Epithelial cell of esophagus (primary cell): Measurements from ENCODE around the gene CCSER1.

Experiments used
- DNase-seq: peaks from one replicate; pipeline ENCODE4 v3.0.0; 2010; ENCODE audit warnings: low read depth
- H3K4me3 ChIP-seq: 2 replicates; pipeline ENCODE4 v1.5.1; 2011; ENCODE audit warnings: mild to moderate bottlenecking, low read length, control low read depth
- TF ChIP-seq, protein P1 (sequence below): IDR thresholded peaks from 2 replicates; pipeline ENCODE4 v1.5.1; 2011; ENCODE audit warnings: low read depth, mild to moderate bottlenecking, low read length, control low read depth, inconsistent platforms; ENCODE audit not compliant: insufficient read depth; ENCODE audit errors: missing control alignments

The CCSER1 gene

DNA sequence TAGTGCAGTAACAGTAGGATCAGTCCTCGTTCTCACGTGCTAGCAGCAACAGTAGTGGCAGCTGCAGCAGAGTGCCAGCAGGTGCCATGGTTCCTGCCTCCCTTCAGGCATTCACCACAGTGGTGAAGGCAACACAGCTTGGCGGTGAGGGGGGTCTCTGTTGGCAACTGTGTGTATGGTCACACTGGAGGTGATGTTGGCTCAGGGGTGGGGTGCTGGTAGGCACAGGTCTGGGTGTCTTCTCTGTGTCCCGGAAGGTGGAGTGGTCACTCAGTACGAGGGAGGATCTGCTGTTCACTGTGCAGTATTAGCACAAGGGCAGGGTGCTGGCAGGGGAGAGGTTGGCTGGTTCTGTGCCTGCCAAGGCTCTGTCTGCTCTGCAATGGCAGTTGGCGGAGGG lies 671.8 kb downstream of the CCSER1 start:
- H3K4me3 ChIP-seq, result no peak overlapping the region
- TF ChIP-seq, protein P1, sequence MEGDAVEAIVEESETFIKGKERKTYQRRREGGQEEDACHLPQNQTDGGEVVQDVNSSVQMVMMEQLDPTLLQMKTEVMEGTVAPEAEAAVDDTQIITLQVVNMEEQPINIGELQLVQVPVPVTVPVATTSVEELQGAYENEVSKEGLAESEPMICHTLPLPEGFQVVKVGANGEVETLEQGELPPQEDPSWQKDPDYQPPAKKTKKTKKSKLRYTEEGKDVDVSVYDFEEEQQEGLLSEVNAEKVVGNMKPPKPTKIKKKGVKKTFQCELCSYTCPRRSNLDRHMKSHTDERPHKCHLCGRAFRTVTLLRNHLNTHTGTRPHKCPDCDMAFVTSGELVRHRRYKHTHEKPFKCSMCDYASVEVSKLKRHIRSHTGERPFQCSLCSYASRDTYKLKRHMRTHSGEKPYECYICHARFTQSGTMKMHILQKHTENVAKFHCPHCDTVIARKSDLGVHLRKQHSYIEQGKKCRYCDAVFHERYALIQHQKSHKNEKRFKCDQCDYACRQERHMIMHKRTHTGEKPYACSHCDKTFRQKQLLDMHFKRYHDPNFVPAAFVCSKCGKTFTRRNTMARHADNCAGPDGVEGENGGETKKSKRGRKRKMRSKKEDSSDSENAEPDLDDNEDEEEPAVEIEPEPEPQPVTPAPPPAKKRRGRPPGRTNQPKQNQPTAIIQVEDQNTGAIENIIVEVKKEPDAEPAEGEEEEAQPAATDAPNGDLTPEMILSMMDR, result no peak

DNA sequence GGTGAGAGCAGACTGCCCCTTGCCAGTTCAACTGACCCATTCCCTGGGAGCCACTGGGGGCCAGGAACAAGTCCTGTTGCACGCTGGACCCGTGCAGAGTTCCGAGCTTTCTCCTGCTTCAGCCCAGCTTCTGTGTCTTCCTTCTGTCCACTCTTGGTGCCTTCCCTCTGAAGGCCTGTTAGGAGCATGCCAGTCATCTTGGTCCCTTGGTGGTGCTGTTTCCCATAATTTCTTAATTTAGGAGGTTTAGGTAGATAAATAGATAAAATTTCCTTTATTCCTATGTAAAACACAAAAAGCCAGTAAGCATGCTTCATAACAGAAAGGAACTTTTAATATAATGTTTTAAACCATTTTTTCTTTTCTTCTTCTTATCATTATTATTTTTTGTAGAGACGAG lies 672.7 kb downstream of the CCSER1 start:
- peak; percentile 3 for DNase-seq
- TF ChIP-seq, protein P1, result no peak

More for the DNA sequence above, 671.8 kb downstream of the CCSER1 start:
- DNase-seq, result no peak

GRCh38 chr4:90815569-90815968 lies 688.4 kb downstream of the CCSER1 start:
- no peak for DNase-seq
- TF ChIP-seq, protein P1, result no peak
- no peak overlapping the region for H3K4me3 ChIP-seq

More for the DNA sequence above, 672.7 kb downstream of the CCSER1 start:
- no peak overlapping the region for H3K4me3 ChIP-seq

GRCh38 chr4:90816754-90817153 lies 689.6 kb downstream of the CCSER1 start:
- DNase-seq, result no peak
- no peak overlapping the region for H3K4me3 ChIP-seq

GRCh38 chr4:90824266-90825150 lies 697.3 kb downstream of the CCSER1 start:
- DNase-seq, result no peak
- H3K4me3 ChIP-seq, result no peak overlapping the region
- TF ChIP-seq, protein P1, result no peak

More at GRCh38 chr4:90816754-90817153, 689.6 kb downstream of the CCSER1 start:
- TF ChIP-seq, protein P1, result no peak

DNA sequence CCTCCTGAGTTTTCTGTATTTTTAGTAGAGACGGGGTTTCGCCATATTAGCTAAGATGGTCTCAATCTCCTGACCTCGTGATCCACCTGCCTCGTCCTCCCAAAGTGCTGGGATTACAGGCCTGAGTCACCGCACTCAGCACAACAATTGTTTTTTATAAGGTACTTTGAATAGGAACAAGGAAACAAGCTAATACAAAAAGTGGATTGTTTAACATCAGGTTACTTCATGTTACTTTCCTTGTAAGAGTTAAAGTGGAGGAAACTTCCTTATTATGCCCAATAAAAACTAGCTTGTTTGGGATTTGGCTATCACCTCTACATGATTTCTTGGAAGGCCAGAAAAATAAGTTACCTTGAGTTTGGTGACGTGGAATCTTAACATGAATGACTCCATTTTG lies 698.7 kb downstream of the CCSER1 start:
- H3K4me3 ChIP-seq, result no peak overlapping the region

More for the DNA sequence above, 698.7 kb downstream of the CCSER1 start:
- DNase-seq, result no peak
- TF ChIP-seq, protein P1, result no peak
